Lower lobe of right lung (tissue), 2 donors: ENCODE measurements around the gene CYB5B. TPM values are rescaled to one million over a fixed set of nuclear protein-coding genes. Genes with fewer than 3 reads are reported as not detected.
A peak's percentile ranks its signal among the peaks of the same experiment; 100 is the strongest.

Experiments
- ATAC-seq, 2 donors: fragments of 200-7000 bp; cut with Tn5 transposase; one replicate each; pipeline ENCODE4 v1.9.1; 2020 to 2022; ENCODE audit warnings: mild to moderate bottlenecking in 2 of 2, moderate library complexity in 2 of 2
- DNase-seq: peaks from one replicate; pipeline ENCODE4 v3.0.0-alpha.2; 2020
- H3K27ac ChIP-seq: fragments of 200-600 bp; one replicate; pipeline ENCODE4 v1.8.0; 2022
- H3K27me3 ChIP-seq: fragments of 200-600 bp; one replicate; pipeline ENCODE4 v1.8.0; 2022; ENCODE audit warnings: low read depth
- H3K36me3 ChIP-seq: fragments of 200-600 bp; one replicate; pipeline ENCODE4 v1.8.0; 2022; ENCODE audit warnings: mild to moderate bottlenecking
- H3K4me1 ChIP-seq: fragments of 200-600 bp; one replicate; pipeline ENCODE4 v1.8.0; 2022
- H3K4me3 ChIP-seq: fragments of 200-600 bp; one replicate; pipeline ENCODE4 v1.8.0; 2022; ENCODE audit warnings: mild to moderate bottlenecking
- H3K9me3 ChIP-seq: fragments of 200-600 bp; one replicate; pipeline ENCODE4 v1.8.0; 2022
- CTCF ChIP-seq: fragments of 200-600 bp; IDR thresholded peaks from one replicate; pipeline ENCODE4 v1.8.0; 2022; ENCODE audit warnings: antibody characterized with exemption, mild to moderate bottlenecking
- intact Hi-C: fragments of 100-400 bp; cut with DNase I; formaldehyde crosslinking; loops from one replicate; pipeline ENCODE4 v1.11.0; 2022
- total RNA-seq: library from RNA; stranded (reverse); fragmentation: NEBNext Ultra II Directional; extraction: Animal tissue kit (Norgen Biotek cat#: 25700); gene quantifications from one replicate; pipeline ENCODE4 v1.2.1, GENCODE V29; 2021
- donor health status: DM: no; HTN: yes; CAD: no; lungs with severe emphysema.

CYB5B gene
- total RNA-seq, 1 donor from 2014 or later = 78.2 TPM

GRCh38 chr16:69382421-69382820 lies 42.0 kb upstream of the CYB5B start:
- H3K36me3 ChIP-seq = peaks cover 67% of the 10 kb centered on the region
- no peak for ATAC-seq
- DNase-seq = no peak

GRCh38 chr16:69384974-69385373 lies 39.4 kb upstream of the CYB5B start:
- H3K4me3 ChIP-seq = peak overlapping the region; percentile 77
- peaks cover 16% of the 10 kb centered on the region for H3K4me1 ChIP-seq
- no peaks in the 10 kb centered on the region for H3K27me3 ChIP-seq
- intact Hi-C loops = no loop called here
- H3K27ac ChIP-seq = peak overlapping the region; percentile 92
- ATAC-seq (no peak), DNase-seq (no peak)
- H3K36me3 ChIP-seq = peaks cover 41% of the 10 kb centered on the region
- no peaks in the 10 kb centered on the region for H3K9me3 ChIP-seq
- no peak for TF ChIP-seq CTCF

More at GRCh38 chr16:69382421-69382820, 42.0 kb upstream of the CYB5B start:
- H3K4me1 ChIP-seq = peaks cover 16% of the 10 kb centered on the region
- no peaks in the 10 kb centered on the region for H3K9me3 ChIP-seq
- no peaks in the 10 kb centered on the region for H3K27me3 ChIP-seq
- H3K4me3 ChIP-seq = no peak overlapping the region
- TF ChIP-seq CTCF = no peak
- no peak overlapping the region for H3K27ac ChIP-seq
- intact Hi-C loops = no loop called here

- no peaks in the 10 kb centered on the region for H3K27me3 ChIP-seq
- H3K9me3 ChIP-seq = no peaks in the 10 kb centered on the region
- H3K36me3 ChIP-seq = peaks cover 26% of the 10 kb centered on the region
- no peak overlapping the region for H3K27ac ChIP-seq
- H3K4me3 ChIP-seq = no peak overlapping the region
- intact Hi-C loops = no loop called here
- no peak for DNase-seq
- ATAC-seq = no peak
- peaks cover 10% of the 10 kb centered on the region for H3K4me1 ChIP-seq
- no peak for TF ChIP-seq CTCF
Observed at GRCh38 chr16:69386596-69386995, 37.8 kb upstream of the CYB5B start.

GRCh38 chr16:69393898-69394849 lies 30.2 kb upstream of the CYB5B start:
- intact Hi-C loops = no loop called here
- no peak for ATAC-seq

GRCh38 chr16:69395859-69396186 lies 28.6 kb upstream of the CYB5B start:
- Histone ChIP-seq H3K36me3 (no peaks in the 10 kb centered on the region), H3K9me3 (no peaks in the 10 kb centered on the region), H3K4me1 (peaks cover 43% of the 10 kb centered on the region), H3K27me3 (no peaks in the 10 kb centered on the region), H3K27ac (peak overlapping the region; percentile 75), H3K4me3 (no peak overlapping the region)
- TF ChIP-seq CTCF = no peak
- ATAC-seq (no peak), DNase-seq (no peak)
- intact Hi-C loops = no loop called here

More at GRCh38 chr16:69393898-69394849, 30.2 kb upstream of the CYB5B start:
- no peak for TF ChIP-seq CTCF
- Histone ChIP-seq H3K36me3 (no peaks in the 10 kb centered on the region), H3K4me1 (peaks cover 36% of the 10 kb centered on the region), H3K27me3 (no peaks in the 10 kb centered on the region), H3K9me3 (no peaks in the 10 kb centered on the region), H3K4me3 (no peak overlapping the region), H3K27ac (no peak overlapping the region)
- no peak for DNase-seq
